ENCODE measurements around the gene MKX.

DNA sequence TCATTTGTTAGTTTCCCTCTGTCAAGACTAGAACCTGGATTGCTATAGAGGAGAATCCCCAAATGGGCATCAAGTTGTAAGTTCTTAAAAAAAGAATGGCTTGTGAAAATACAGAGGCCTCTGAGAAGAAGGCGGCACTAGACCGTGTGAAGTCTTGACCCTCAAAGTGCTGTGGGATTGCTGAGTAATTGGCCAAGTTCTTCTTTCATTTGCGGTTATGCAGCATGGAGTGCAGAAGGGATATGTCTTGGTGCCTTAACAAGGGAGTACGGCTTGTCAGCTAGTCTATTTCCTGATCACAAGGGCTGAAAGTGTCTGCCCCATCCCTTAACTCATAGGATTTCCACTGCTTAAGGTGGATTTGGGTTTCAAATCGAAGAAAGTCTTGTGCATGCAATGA is 81.2 kb downstream of the MKX start:
- TF ChIP-seq EZH2 (IDR thresholded peaks at IDR 0.05; ENCODE audit: insufficient read depth, poor library complexity, severe bottlenecking) (no peak), EZH2phosphoT487 (IDR thresholded peaks at IDR 0.05; ENCODE audit: insufficient read depth, low read depth) (no peak)
